Natural killer cell treated with Interleukin-12 subunit alpha and Interleukin-12 subunit beta and Interleukin-15 and Interleukin-18, amount 100 ng/mL, for 72 hours (primary cell): Measurements from ENCODE around the gene DLG5. TPM values are rescaled to one million over a fixed set of nuclear protein-coding genes. Genes with fewer than 3 reads are reported as not detected.

ENCODE experiments used
- ATAC-seq, 2 donors: fragments of 150-1000 bp; cut with Tn5 transposase in 1 of 2; sonication (Bioruptor Pico), chemical (Tn5 transposase) in 1 of 2; 2 replicates each; pipeline ENCODE4 v1.10.0; 2021
- DNase-seq: peaks from one replicate; pipeline ENCODE4 v3.0.0; 2022; ENCODE audit warnings: low spot score
- H3K27ac Mint-ChIP-seq, 2 donors: 1 replicate in 1 of 2; 2 replicates in 1 of 2; pipeline ENCODE4 v1.8.0; 2022; ENCODE audit warnings: mixed read lengths in 2 of 2, mild to moderate bottlenecking in 1 of 2, moderate library complexity in 1 of 2
- H3K27me3 Mint-ChIP-seq, 2 donors: 1 replicate in 1 of 2; 2 replicates in 1 of 2; pipeline ENCODE4 v1.8.0; 2022; ENCODE audit warnings: mixed read lengths in 2 of 2
- H3K36me3 Mint-ChIP-seq: one replicate; pipeline ENCODE4 v1.8.0; 2022; ENCODE audit warnings: mixed read lengths
- H3K4me1 Mint-ChIP-seq, 2 donors: 1 replicate in 1 of 2; 2 replicates in 1 of 2; pipeline ENCODE4 v1.8.0; 2022; ENCODE audit warnings: low read depth in 2 of 2, mixed read lengths in 2 of 2, mild to moderate bottlenecking in 1 of 2
- H3K4me3 Mint-ChIP-seq: one replicate; pipeline ENCODE4 v1.8.0; 2022; ENCODE audit warnings: mixed read lengths
- H3K9me3 Mint-ChIP-seq: 2 replicates; pipeline ENCODE4 v1.8.0; 2022; ENCODE audit warnings: mixed read lengths
- total RNA-seq, 2 donors: library from RNA; stranded (reverse); gene quantifications; one replicate each; pipeline ENCODE4 v1.2.3, GENCODE V29; 2022

DLG5 gene
- total RNA-seq, 2 donors from 2014 or later: 8.5 to 12.3 TPM

DNA sequence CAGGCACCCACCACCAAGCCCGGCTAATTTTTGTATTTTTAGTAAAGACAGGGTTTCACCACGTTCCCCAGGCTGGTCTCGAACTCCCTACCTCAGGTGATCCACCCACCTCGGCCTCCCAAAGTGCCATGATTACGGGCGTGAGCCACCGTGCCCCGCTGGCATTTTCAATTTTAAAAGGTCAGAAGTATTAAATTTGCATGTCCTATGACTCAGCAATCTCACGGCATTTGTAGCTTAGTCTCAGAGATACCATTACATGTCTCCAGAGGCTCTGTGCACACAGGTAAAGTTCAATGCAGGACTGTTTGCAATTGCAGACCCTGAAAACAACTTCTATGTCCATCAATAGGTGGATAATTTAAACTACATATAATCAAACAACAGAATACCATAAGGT, 99.2 kb downstream of the DLG5 start:
- H3K27ac Mint-ChIP-seq: no peak overlapping the region
- peaks cover 2 to 3% of the 10 kb centered on the region in 2 donors for H3K4me1 Mint-ChIP-seq
- ATAC-seq (no peak), DNase-seq (no peak)
- H3K9me3 Mint-ChIP-seq: no peaks in the 10 kb centered on the region
- H3K27me3 Mint-ChIP-seq: no peaks in the 10 kb centered on the region
- H3K4me3 Mint-ChIP-seq: no peak overlapping the region
- H3K36me3 Mint-ChIP-seq: no peaks in the 10 kb centered on the region

DNA sequence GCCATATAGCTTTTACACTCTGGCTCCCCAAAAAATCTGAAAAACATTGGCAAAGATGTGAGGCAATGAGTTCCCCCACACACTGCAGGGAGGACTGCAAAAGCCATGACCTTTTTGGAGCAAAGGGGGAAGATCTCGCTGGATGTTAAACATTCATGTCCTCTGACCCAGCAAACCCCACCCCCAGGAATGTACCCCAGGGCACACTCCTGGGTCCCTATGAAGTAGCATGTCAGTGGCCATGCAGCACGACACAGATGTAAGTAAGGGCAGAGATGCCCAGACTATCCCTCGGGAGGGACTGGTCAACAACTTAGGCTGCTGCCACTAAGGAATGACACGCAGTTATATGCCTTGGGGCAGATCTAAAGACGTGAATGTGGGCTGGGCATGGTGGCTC, 100.6 kb downstream of the DLG5 start:
- no peaks in the 10 kb centered on the region for H3K4me1 Mint-ChIP-seq
- H3K27ac Mint-ChIP-seq: no peak overlapping the region
- DNase-seq: no peak
- no peak overlapping the region for H3K4me3 Mint-ChIP-seq
- ATAC-seq: no peak
- H3K36me3 Mint-ChIP-seq: no peaks in the 10 kb centered on the region
- H3K27me3 Mint-ChIP-seq: no peaks in the 10 kb centered on the region
- H3K9me3 Mint-ChIP-seq: no peaks in the 10 kb centered on the region

DNA sequence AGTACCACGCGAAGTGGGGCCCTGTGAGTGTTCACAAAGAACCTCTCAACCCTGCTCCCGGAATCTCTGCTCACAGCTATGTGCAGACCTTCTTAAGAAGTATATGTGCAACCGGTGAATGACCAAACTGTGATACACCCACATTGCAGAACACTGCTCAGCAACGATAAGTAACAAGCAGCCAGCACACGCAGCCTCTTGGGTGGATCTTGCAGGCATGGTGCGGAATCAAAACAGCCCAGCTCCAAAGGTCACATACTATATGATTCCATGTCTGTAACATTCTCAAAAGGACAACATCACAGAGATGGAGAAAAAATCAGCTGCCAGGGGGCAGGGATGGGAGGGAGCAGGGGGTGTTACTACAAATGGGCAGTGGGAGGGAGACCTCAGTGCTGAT, 101.6 kb downstream of the DLG5 start:
- no peaks in the 10 kb centered on the region for H3K9me3 Mint-ChIP-seq
- H3K27me3 Mint-ChIP-seq: no peaks in the 10 kb centered on the region
- no peaks in the 10 kb centered on the region for H3K36me3 Mint-ChIP-seq
- DNase-seq (no peak), ATAC-seq (no peak)
- no peak overlapping the region for H3K4me3 Mint-ChIP-seq
- no peak overlapping the region for H3K27ac Mint-ChIP-seq
- H3K4me1 Mint-ChIP-seq: no peaks in the 10 kb centered on the region

GRCh38 chr10:77823811-77824542, 102.6 kb downstream of the DLG5 start:
- Mint-ChIP-seq H3K27ac (no peak overlapping the region), H3K4me1 (no peaks in the 10 kb centered on the region), H3K36me3 (no peaks in the 10 kb centered on the region), H3K4me3 (no peak overlapping the region), H3K27me3 (no peaks in the 10 kb centered on the region), H3K9me3 (no peaks in the 10 kb centered on the region)
- DNase-seq (no peak), ATAC-seq (no peak)

GRCh38 chr10:77821551-77821950, 105.0 kb downstream of the DLG5 start:
- Mint-ChIP-seq H3K9me3 (no peaks in the 10 kb centered on the region), H3K27me3 (no peaks in the 10 kb centered on the region), H3K4me3 (no peak overlapping the region), H3K4me1 (no peaks in the 10 kb centered on the region), H3K36me3 (no peaks in the 10 kb centered on the region), H3K27ac (no peak overlapping the region)
- ATAC-seq: no peak
- DNase-seq: no peak

DNA sequence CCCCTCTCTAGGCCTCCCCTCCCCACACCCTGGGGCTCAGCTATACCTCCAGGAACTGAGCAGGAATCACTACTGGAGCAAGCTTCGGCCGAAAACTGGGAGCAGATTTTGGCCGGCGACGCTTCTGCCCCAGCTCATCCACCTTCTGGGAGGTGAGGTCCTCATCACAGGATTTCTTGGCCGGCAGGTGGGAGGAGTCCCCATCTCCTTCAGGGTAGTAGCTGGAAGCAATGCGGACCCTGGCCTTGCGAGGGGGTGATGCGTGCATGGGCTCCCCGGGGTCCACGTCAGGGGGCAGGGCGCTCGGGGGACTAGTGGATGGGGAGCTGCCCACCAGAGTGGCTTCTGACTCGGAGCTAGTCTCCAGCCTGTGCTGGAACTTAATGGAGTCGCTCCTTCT, 105.5 kb downstream of the DLG5 start:
- Mint-ChIP-seq H3K4me3 (no peak overlapping the region), H3K27me3 (no peaks in the 10 kb centered on the region), H3K4me1 (no peaks in the 10 kb centered on the region), H3K9me3 (no peaks in the 10 kb centered on the region), H3K27ac (no peak overlapping the region), H3K36me3 (no peaks in the 10 kb centered on the region)
- ATAC-seq: no peak
- DNase-seq: no peak

DNA sequence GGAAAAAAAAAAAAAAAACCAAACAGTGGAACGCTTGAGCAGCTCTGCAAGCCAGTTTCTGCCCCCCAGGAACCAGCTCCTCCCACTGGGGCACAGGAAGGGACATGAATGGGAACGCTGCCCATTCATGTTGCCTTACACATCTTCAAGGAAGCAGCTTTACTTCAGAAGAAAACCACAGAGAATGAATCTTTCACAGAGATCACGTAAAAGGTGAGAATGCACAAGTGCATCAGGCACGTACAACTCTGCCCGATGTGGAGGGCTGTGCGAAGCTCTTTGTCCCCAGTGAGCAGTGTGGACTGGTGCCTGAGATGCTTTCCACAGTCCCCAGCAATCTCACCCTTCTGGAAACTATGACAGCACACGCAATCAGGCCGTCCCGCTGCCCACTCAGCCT, 106.2 kb downstream of the DLG5 start:
- H3K4me3 Mint-ChIP-seq: no peak overlapping the region
- no peaks in the 10 kb centered on the region for H3K27me3 Mint-ChIP-seq
- H3K4me1 Mint-ChIP-seq: no peaks in the 10 kb centered on the region
- H3K36me3 Mint-ChIP-seq: no peaks in the 10 kb centered on the region
- ATAC-seq (no peak), DNase-seq (no peak)
- H3K9me3 Mint-ChIP-seq: no peaks in the 10 kb centered on the region
- no peak overlapping the region for H3K27ac Mint-ChIP-seq

- no peaks in the 10 kb centered on the region for H3K27me3 Mint-ChIP-seq
- ATAC-seq (peak in 1 of 2 donors; percentile 21), DNase-seq (no peak)
- no peaks in the 10 kb centered on the region for H3K4me1 Mint-ChIP-seq
- no peaks in the 10 kb centered on the region for H3K9me3 Mint-ChIP-seq
- peak overlapping the region in 1 of 2 donors; percentile 12 for H3K27ac Mint-ChIP-seq
- no peaks in the 10 kb centered on the region for H3K36me3 Mint-ChIP-seq
- no peak overlapping the region for H3K4me3 Mint-ChIP-seq
Observed at GRCh38 chr10:77819210-77820112, 107.1 kb downstream of the DLG5 start.

GRCh38 chr10:77818378-77818777, 108.2 kb downstream of the DLG5 start:
- no peaks in the 10 kb centered on the region for H3K9me3 Mint-ChIP-seq
- DNase-seq (no peak), ATAC-seq (no peak)
- no peak overlapping the region for H3K4me3 Mint-ChIP-seq
- no peaks in the 10 kb centered on the region for H3K4me1 Mint-ChIP-seq
- H3K27ac Mint-ChIP-seq: peak overlapping the region in 1 of 2 donors; percentile 12
- H3K27me3 Mint-ChIP-seq: no peaks in the 10 kb centered on the region
- H3K36me3 Mint-ChIP-seq: no peaks in the 10 kb centered on the region

GRCh38 chr10:77817541-77817940, 109.0 kb downstream of the DLG5 start:
- no peaks in the 10 kb centered on the region for H3K9me3 Mint-ChIP-seq
- DNase-seq (no peak), ATAC-seq (no peak)
- H3K27me3 Mint-ChIP-seq: no peaks in the 10 kb centered on the region
- H3K36me3 Mint-ChIP-seq: no peaks in the 10 kb centered on the region
- no peaks in the 10 kb centered on the region for H3K4me1 Mint-ChIP-seq
- H3K4me3 Mint-ChIP-seq: no peak overlapping the region
- no peak overlapping the region for H3K27ac Mint-ChIP-seq

DNA sequence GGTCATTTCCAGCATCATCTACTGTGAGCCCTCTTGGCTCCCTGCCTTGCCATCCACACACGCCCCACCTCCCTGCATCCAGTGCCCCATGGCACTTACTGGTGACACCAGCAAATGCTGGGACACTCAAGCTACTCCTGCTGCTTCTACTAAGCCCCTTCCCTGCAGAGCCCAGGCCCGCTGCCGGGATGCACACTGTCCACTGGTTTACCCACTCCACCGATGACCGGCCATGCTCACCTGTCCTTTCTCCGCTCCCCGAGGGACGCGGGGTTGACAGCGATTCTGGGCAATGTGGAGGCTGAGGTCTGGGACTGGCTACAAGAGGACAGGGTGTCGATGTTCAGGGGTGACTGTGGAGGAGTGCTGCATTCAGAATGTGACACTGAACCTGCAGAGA, 110.2 kb downstream of the DLG5 start:
- no peaks in the 10 kb centered on the region for H3K9me3 Mint-ChIP-seq
- H3K4me1 Mint-ChIP-seq: no peaks in the 10 kb centered on the region
- DNase-seq (no peak), ATAC-seq (no peak)
- no peak overlapping the region for H3K27ac Mint-ChIP-seq
- no peak overlapping the region for H3K4me3 Mint-ChIP-seq
- H3K36me3 Mint-ChIP-seq: no peaks in the 10 kb centered on the region
- H3K27me3 Mint-ChIP-seq: no peaks in the 10 kb centered on the region

DNA sequence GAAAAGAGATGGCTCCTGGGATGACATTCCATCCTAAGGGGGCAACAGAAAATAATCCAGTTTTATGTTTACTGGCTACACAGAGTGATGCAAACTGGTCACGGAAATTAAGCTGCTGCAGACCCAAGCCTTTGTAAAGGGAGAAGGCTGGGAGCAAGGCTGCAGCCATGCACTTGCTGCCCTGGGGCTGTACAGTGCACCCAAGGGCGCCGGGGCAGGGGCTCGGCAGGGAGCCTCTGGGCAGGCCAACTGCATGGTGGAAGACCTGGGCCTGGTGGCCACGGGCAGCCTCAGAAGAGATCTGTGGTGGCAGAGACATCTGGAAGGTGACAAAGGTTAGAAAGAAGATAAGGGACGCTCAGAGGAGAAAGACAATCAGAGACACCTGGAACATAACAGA, 113.8 kb downstream of the DLG5 start:
- ATAC-seq (no peak), DNase-seq (no peak)
- no peaks in the 10 kb centered on the region for H3K9me3 Mint-ChIP-seq
- H3K27me3 Mint-ChIP-seq: no peaks in the 10 kb centered on the region
- no peaks in the 10 kb centered on the region for H3K4me1 Mint-ChIP-seq
- no peak overlapping the region for H3K27ac Mint-ChIP-seq
- H3K36me3 Mint-ChIP-seq: no peaks in the 10 kb centered on the region
- no peak overlapping the region for H3K4me3 Mint-ChIP-seq

GRCh38 chr10:77811831-77812430, 114.6 kb downstream of the DLG5 start:
- H3K27ac Mint-ChIP-seq: peak overlapping the region in 1 of 2 donors; percentile 11
- H3K36me3 Mint-ChIP-seq: no peaks in the 10 kb centered on the region
- H3K9me3 Mint-ChIP-seq: no peaks in the 10 kb centered on the region
- no peak for ATAC-seq
- no peaks in the 10 kb centered on the region for H3K4me1 Mint-ChIP-seq
- DNase-seq: no peak
- no peak overlapping the region for H3K4me3 Mint-ChIP-seq
- no peaks in the 10 kb centered on the region for H3K27me3 Mint-ChIP-seq
